K562 (cell line): ENCODE results near the gene CLTC. TPM values are rescaled to one million over a fixed set of nuclear protein-coding genes. Genes with fewer than 3 reads are reported as not detected.

Source experiments
- CUX1 ChIP-seq: fragments of 200-800 bp; sonication (Bioruptor generic); IDR thresholded peaks from 2 replicates; pipeline ENCODE4 v1.6.1; 2016; ENCODE audit warnings: missing genetic modification characterization, missing compliant biosample characterization
- ERF ChIP-seq: fragments of 450-650 bp; formaldehyde crosslinking; IDR thresholded peaks from 2 replicates; pipeline ENCODE4 v1.4.0; 2020; ENCODE audit warnings: mild to moderate bottlenecking, mixed read lengths
- FOXM1 ChIP-seq, 2 experiments: fragments of 450-650 bp in 1 of 2; sonication (generic) in 1 of 2; formaldehyde crosslinking in 1 of 2; IDR thresholded peaks; 2 replicates each; pipeline versions ENCODE4 v1.6.1 to v1.9.0; 2017 to 2022; ENCODE audit warnings: low read depth in 2 of 2, mild to moderate bottlenecking in 2 of 2, missing genetic modification reagents in 1 of 2, moderate library complexity in 1 of 2
- LARP7 ChIP-seq: fragments of 450-650 bp; IDR thresholded peaks from 2 replicates; pipeline ENCODE4 v1.6.1; 2016
- MNT ChIP-seq, 2 experiments: fragments of 450-650 bp; conservative IDR thresholded peaks; 2 replicates each; pipeline ENCODE4 v1.6.1; 2017; ENCODE audit warnings: mild to moderate bottlenecking in 2 of 2, moderate library complexity in 2 of 2
- NBN ChIP-seq: fragments of 450-650 bp; IDR thresholded peaks from 2 replicates; pipeline ENCODE4 v1.6.1; 2016; ENCODE audit warnings: low read depth, mild to moderate bottlenecking
- PHF8 ChIP-seq: fragments of 200-600 bp; sonication (generic); IDR thresholded peaks from 2 replicates; pipeline ENCODE4 v1.6.1; 2012; ENCODE audit warnings: mixed run types, mild to moderate bottlenecking, inconsistent platforms, low read length, moderate library complexity, borderline replicate concordance
- POLR2A ChIP-seq: fragments of 450-650 bp; conservative IDR thresholded peaks from 2 replicates; pipeline ENCODE4 v1.6.1; 2016
- RFX1 ChIP-seq: fragments of 450-650 bp; IDR thresholded peaks from 2 replicates; pipeline ENCODE4 v1.6.1; 2016; ENCODE audit warnings: mild to moderate bottlenecking, moderate library complexity
- SMAD1 ChIP-seq: fragments of 150-350 bp; IDR thresholded peaks from 2 replicates; pipeline ENCODE4 v1.6.1; 2014; ENCODE audit warnings: low read length, low read depth; ENCODE audit not compliant: partially characterized antibody
- SMARCA4 ChIP-seq: fragments of 450-650 bp; IDR thresholded peaks from 2 replicates; pipeline ENCODE4 v1.6.1; 2016
- TAF1 ChIP-seq: IDR thresholded peaks from 2 replicates; pipeline ENCODE4 v1.6.1; 2011; ENCODE audit warnings: mild to moderate bottlenecking, low read length, moderate library complexity; ENCODE audit not compliant: insufficient read depth, control insufficient read depth, severe bottlenecking; ENCODE audit errors: extremely low read depth
- YY1 ChIP-seq, 3 experiments: IDR thresholded peaks; 2 replicates each; pipeline ENCODE4 v1.6.1; 2011; ENCODE audit warnings: low read length in 2 of 3, mild to moderate bottlenecking in 2 of 3, moderate library complexity in 2 of 3, borderline replicate concordance in 1 of 3, control low read depth in 1 of 3, low read depth in 1 of 3; ENCODE audit not compliant: insufficient read depth in 3 of 3, insufficient replicate concordance in 2 of 3, control insufficient read depth in 1 of 3, insufficient read length in 1 of 3; ENCODE audit errors: extremely low read depth in 1 of 3
- ZBTB8A ChIP-seq: fragments of 450-650 bp; IDR thresholded peaks from 2 replicates; pipeline ENCODE4 v1.6.1; 2018; ENCODE audit warnings: mild to moderate bottlenecking, moderate library complexity; ENCODE audit not compliant: partially characterized antibody
- ZNF12 ChIP-seq: sonication (generic); formaldehyde crosslinking; IDR thresholded peaks from 2 replicates; pipeline ENCODE4 v1.4.0; 2020; ENCODE audit warnings: mild to moderate bottlenecking, missing genetic modification reagents
- ZNF253 ChIP-seq: fragments of 250-450 bp; sonication (Bioruptor Pico); conservative IDR thresholded peaks from 2 replicates; pipeline ENCODE4 v1.6.1; 2021; ENCODE audit warnings: mild to moderate bottlenecking
- ZNF431 ChIP-seq: sonication (generic); formaldehyde crosslinking; IDR thresholded peaks from 2 replicates; pipeline ENCODE4 v1.8.0; 2022; ENCODE audit warnings: mild to moderate bottlenecking, missing genetic modification reagents
- ZNF449 ChIP-seq: fragments of 250-450 bp; sonication (Bioruptor Pico); IDR thresholded peaks from 2 replicates; pipeline ENCODE4 v1.8.0; 2022; ENCODE audit warnings: moderate library complexity, mild to moderate bottlenecking, inconsistent platforms
- ZNF584 ChIP-seq: fragments of 200-800 bp; sonication (Bioruptor generic); IDR thresholded peaks from 2 replicates; pipeline ENCODE4 v1.6.1; 2016; ENCODE audit warnings: low read depth, mild to moderate bottlenecking, missing genetic modification characterization, missing compliant biosample characterization
- polyA plus RNA-seq, 8 experiments: library from polyadenylated mRNA; depleted of rRNA in 4 of 8; stranded (reverse) in 5 of 8; unstranded in 3 of 8; fragments of >200 nt; fragmentation: Nextera tagmentation in 2 of 8; fragmentation: Illumina TruSeq in 1 of 8; extraction: Ambion mirVana in 2 of 8; extraction: Trizol in 1 of 8; gene quantifications; 2 replicates each; pipeline versions ENCODE4 v1.2.1 to v1.2.3, GENCODE V29; 2011 to 2014; ENCODE audit warnings: inconsistent platforms in 1 of 8, missing spikeins in 1 of 8
- total RNA-seq, 7 experiments: library from RNA; depleted of rRNA in 6 of 7; stranded (reverse); fragments of >200 nt in 6 of 7; fragmentation: Illumina TruSeq in 2 of 7; extraction: Trizol in 2 of 7; gene quantifications; 2 replicates each; pipeline versions ENCODE4 v1.2.1 to v1.2.3, GENCODE V29; 2011 to 2021; ENCODE audit warnings: low replicate concordance in 1 of 7

The CLTC gene
- total and polyA plus RNA-seq, 9 of the 15 experiments (the other 6 are each of a cell fraction or from before 2014, with no cell fraction given): 115 to 267 (median 174) TPM

GRCh38 chr17:59616253-59616920 is 3.3 kb upstream of the CLTC start (continued):
- TF ChIP-seq CUX1 (CRISPR knock-in tag): peak; percentile 84
- peak; percentile 21; the same call in 1 of the 2 replicates for TF ChIP-seq PHF8
- TF ChIP-seq NBN: 0 out of 2 replicates have a peak, but pooled peaks have one; percentile 53
- no peak for TF ChIP-seq MNT (conservative IDR thresholded peaks at IDR 0.05)
- TF ChIP-seq ZNF253 (CRISPR knock-in tag): no peak
- TF ChIP-seq RFX1: no peak
- TF ChIP-seq FOXM1 (IDR thresholded peaks at IDR 0.05; ENCODE audit: low read depth): peak; percentile 53; the same call in 1 of the 2 replicates
- no peak for TF ChIP-seq FOXM1 (CRISPR knock-in tag; IDR thresholded peaks at IDR 0.05; ENCODE audit: low read depth)
- peak; percentile 60; the same call in 1 of the 2 replicates for TF ChIP-seq LARP7
- no peak for TF ChIP-seq ZNF12
- TF ChIP-seq SMARCA4: peak; percentile 77
- 0 out of 2 replicates have a peak, but pooled peaks have one; percentile 24 for TF ChIP-seq ZNF584 (CRISPR knock-in tag)
- TF ChIP-seq ERF: 0 out of 2 replicates have a peak, but pooled peaks have one; percentile 63
- no peak for TF ChIP-seq ZNF449 (CRISPR knock-in tag)
- TF ChIP-seq ZNF431 (CRISPR knock-in tag): no peak
- TF ChIP-seq POLR2A: 0 out of 2 replicates have a peak, but pooled peaks have one; percentile 53
- peak in 1 of 3 experiments; percentile 20 for TF ChIP-seq YY1 (IDR thresholded peaks at IDR 0.05; ENCODE audit: borderline replicate concordance in 1 of 3, control insufficient read depth in 1 of 3, extremely low read depth in 1 of 3, insufficient read depth in 3 of 3, insufficient read length in 1 of 3, insufficient replicate concordance in 2 of 3, low read depth in 1 of 3, low read length in 2 of 3)
- peak; percentile 65 for TF ChIP-seq SMAD1
- no peak for TF ChIP-seq ZBTB8A
- peak; percentile 53 for TF ChIP-seq TAF1
